ENCODE results near the gene RREB1.

Gene RREB1

DNA sequence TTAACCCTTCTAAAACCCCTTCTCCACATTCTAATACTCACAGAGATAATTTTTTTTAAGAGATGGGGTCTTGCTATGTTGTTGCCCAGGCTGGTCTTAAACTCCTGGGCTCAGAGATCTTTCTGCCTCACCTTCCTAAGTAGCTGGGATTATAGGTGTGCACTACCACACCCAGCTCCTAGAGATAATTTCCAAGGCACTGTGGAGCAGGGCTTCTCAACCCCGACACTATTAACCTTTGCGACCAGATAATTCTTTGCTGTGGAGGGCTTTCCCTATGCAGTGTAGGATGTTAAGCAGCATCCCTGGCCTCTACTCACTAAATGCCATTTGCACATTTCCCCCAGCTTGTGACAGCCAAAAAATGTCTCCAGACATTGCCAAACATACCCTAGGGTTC is 8.8 kb upstream of the RREB1 start:
- no peak for DNase-seq

DNA sequence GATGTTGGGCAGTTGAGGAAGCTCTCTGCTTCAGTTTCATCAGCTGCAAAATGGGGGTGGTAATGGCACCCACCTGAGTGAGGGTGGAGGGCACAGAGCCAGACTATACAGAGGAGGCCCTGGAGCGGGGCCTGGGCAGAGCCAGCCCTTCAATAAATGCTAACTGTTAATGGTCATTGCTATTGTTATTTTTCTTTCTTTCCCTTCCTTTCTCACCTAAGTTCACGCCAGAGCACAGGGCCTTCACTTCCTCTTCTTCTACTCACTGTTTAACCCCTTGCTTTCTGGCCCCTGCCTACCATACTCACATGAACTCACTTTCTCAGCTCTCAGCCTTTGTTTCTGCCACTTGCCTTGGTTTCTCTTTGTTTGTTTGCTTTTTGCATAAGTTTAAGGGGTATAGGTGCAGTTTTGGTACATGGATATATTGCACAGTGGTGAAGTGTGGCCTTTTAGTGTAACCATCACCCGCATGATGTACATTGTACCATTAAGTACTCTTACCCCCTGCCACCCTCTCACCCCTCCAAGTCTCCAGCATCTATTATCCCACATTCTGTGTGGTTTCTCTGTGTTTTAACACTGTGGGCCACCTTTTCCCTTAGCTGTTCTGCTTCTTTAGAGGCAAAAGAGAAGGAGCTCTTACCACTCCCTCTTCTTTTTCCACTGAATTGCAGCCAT is 7.5 kb upstream of the RREB1 start:
- DNase-seq = no peak

GRCh38 chr6:7100753-7101081 is 7.0 kb upstream of the RREB1 start:
- DNase-seq = no peak

DNA sequence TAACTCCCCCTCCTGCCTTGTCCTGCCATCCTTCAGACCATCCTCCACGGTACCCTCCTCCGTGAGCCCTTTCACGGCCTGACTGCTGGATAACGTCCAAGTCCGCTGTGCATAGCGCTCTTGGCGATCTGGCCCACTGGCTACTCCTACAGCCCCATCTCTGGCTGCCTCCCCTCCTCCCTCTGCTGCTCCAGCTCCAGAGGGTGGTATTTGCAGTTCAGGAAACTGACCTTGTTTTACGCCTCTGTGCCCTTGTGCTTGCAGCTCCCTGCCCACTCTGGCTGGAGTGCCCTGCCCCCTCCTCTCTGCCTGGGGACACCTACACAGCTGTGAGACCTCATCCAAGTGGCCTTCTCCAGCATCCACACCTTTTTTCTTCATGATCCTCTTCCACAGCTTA is 6.5 kb upstream of the RREB1 start:
- DNase-seq = no peak

DNA sequence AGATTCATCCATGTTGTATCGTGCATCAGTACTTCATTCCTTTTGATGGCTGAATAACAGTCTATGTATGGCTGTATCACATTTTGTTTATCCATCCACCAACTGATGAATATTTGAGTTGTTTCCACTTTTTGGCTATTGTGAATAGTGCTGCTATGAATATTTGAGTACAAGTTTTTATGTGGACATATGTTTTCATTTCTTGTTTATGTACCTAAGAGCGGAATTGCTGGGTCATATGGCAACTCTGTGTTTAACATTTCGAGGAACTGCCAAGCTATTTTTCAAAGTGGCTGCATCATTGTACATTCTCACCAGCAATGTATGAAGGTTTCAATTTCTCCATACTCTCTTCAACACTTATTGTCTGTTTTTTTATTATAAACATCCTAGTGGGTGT is 3.0 kb upstream of the RREB1 start:
- DNase-seq = no peak

- no peak for DNase-seq
Measured at GRCh38 chr6:7106215-7106751, 1.5 kb upstream of the RREB1 start.

- peak; percentile 56 for DNase-seq
Measured at GRCh38 chr6:7106752-7107577, 796 bp upstream of the RREB1 start.

DNA sequence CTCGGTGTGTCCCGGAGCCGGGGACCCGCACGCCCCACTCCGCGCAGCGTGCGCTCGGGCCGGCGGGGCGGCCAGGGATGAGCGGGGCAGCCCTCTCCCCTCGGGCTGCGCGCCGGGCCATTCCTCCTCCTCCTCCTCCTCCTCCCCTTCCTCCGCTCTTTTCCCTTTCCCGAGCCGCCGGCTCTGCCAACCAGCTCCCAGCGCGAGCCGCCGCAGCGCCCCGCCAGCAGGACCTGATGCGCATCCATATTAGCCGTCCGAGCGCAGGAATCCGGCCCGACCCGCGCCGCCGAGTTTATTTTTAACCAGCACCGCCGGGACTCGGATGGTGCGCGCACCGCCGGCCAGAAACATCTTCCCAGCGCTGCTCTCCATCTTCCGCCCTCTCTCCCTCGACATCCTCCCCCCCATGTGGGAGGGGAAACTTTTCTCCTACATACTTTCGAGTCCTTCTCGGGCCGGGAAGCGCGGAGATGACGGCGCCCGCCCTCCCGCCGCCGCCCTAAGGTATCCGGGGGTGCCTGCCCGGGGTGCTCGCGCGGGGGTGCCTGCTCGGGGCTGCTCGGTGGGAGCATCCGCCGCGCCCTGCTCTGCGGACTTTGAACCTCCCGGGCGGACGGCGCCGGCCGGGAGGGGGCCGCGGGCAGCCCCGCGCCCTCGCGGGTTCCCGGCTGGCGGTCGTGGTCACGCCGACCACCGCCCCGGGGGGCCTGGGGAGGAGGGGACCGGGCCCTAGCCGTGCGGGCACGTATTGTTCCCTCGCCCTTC is 619 bp downstream of the RREB1 start:
- DNase-seq = peak; percentile 48

DNA sequence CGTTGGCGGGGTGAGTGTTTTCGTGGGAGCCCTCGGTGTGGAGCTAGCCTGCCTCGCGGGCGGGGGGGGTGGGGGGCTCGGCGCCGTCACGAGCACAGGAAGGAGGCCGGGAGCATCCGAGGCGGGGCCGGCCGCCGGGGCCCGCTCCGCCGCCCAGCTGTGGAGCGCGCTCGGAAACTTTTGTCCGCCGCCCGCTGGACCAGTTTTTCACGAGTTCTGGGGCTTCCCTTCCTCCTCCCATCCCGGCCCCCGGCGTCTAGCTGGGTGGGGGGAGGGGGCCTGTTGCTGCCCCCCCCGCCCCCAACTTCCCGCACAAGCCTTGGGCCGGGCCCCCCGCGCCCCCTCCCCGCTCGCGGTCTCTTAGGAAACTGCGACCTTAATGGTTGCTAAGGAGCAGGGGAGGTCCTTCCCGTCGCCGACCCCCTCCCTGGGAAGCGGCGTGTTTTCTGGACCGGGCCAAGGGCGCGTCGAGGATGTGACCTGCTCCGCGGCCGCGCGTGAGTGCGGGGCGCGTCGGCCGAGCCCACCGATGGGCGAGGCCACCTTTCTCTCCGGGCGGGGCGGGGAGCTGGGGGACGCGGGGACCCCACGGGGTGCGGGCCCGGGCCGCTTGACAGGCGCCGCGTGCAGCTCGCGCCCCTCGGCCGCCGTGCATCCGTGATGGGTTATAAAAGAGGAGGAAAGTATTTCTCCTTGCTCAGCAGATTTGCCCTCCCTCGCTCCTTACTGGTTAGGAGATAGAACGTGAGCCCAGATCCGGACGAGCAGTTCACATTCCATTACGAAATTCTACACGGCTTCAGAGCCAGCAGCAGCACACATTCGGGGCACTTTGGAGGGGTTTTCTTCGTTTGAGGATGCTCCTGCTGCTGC is 1.4 kb downstream of the RREB1 start:
- DNase-seq = peak; percentile 51

DNA sequence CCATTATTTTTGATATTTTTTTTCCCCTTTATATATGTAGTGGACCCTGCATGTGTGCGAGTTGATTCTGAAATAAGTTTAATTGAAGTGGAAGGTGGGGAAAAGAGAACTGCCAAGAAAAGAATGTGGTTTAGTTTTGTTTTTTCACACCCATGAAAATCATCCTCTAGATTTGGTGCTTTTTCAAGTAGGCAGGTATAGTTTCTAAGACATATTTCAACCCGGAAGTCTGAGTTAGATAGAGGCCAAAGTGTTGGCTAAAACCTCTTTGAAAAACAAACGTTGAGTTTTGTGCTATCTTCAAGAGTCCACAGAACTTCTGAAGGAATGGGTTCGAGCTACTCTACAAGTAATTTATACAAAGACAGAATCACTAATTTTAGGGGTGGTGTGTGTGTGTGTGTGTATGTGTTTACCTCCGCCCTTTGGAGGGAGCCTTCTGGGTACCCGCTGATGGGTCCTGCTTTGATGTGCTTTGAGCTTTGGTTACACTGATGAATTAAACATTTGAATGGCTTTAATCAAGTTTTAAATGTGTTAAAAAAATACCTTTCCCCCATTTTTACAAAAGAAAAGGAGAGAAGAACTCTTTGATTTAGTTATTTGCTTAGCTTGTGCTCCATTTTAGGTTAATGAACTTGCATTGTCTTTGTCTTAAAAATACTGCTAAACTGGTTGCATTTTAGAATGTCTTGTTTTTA is 2.5 kb downstream of the RREB1 start:
- no peak for DNase-seq

DNA sequence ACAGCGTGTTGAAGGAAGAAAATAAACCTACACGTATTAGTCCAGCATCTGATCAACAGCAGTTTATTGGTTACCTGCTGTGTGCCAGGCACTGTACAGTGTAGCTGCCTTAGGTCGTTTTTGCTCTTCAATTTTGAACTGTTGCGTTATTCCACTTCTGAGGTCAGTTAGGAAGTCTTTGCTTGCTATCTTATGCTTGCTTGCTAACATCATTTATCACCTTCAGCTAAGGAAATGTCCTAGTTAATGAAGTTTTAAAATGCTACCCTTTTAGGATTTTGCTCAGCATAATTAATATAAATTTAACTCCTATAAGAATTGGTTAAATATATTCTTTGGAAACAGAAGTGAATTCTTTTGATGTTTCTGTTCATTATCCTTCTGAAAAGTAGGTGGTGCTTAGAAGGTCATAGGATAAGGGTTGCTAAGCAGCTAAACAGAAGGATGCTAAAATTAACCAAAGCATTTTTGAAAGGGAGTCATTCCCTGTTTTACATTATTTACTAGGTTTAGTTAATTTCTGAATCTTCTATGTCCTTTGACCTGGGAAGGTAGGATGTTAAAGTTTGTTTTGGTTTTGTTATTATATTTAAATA is 3.4 kb downstream of the RREB1 start:
- no peak for DNase-seq

- DNase-seq = no peak
Measured at GRCh38 chr6:7112171-7112570, 4.4 kb downstream of the RREB1 start.

DNA sequence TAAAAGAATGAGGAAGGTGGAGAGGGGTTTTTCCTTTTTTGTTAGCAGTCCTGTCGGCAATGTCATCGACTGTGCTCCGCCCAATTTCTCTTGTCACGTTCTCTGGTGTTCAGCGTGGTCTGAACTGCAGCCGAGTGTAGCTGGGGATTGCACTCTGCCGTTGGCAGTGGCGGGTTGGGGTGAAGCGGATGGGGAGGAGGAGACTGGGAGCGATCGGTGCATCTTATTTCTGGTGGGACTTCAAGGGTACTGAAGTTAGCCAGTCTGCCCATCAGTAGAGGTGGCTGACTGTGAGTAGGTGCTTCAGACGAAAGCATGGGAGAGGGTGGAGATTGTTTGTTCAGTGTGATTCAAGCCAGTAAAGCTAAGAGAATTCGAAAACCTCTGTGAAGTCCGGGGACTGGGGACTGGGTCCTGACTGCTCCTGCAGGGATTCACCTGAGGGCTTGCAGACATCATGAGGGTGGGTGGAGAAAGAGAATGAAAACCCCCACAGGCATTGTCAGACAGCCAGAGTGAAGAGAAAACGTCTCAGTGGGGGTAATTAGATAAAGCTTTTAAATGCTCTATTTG is 5.1 kb downstream of the RREB1 start:
- DNase-seq = peak; percentile 34

DNA sequence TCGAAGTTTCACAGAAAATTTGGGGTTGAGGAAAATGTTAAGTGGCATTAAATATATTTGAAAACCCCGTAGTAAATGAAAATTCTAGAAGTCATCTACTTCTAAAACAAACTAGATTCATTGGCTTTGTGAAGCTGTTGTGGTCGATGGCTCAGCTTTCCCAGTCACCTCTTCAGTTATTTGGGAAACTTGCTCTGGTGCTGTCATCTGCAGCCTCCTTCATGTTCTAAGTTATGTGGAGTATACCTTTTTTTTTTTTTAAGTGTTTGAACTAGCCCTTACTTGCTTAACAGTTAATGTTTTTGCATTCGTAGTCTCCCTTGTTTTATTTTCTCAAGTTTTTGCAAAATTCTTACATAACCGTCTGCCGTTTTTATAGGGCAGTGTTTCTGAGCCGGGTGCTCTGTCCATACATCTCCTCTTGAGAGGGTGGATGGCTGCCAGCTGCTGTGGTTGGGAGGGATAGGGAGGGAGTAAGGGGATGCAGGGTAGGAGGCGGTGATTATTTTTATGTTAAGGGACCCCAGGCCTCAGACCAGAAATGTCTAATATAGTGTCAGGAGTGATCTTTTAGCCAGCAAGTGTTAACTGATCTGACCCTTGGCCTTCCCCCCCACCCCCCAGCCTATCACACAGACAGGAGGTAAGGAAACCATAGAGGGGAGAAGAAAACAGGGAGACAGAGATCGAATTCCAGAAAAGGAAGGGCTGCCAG is 7.1 kb downstream of the RREB1 start:
- DNase-seq = no peak

DNA sequence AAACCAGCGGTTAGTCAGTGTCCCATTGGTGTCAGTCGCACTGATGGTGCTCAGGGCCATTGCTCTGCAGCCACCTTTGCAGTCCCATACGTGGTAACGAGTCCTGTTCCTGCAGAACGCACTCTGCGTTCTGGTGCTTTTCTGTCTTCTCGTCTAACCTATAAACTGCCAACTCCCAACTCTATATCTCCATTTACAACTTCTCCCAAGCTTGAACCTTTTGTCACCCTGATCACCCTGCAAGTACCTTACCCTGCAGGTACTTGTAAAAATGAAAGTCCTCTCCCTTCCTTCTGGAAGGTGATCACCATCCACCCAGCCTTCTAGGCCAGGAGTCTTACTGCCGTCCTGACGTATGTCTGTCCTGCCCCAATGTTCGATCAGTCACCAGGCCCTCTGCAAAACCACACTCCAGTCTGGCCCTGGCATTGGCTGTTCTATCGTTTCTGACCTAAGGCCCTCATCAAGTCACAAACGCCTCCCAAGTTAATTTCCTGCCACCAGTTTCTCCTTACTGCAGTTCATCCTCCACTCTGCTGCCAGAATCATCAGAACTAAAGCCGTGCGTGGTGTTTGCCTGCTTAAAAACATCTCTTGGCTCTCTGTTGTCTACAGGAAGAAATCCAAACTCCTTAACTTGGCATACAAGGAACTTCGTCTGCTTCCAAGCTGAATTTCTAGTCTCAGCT is 7.9 kb downstream of the RREB1 start:
- no peak for DNase-seq

- no peak for DNase-seq
Measured at GRCh38 chr6:7119272-7119801, 11.6 kb downstream of the RREB1 start.

GRCh38 chr6:7121700-7122241 is 14.0 kb downstream of the RREB1 start:
- no peak for DNase-seq

GRCh38 chr6:7122684-7123083 is 14.9 kb downstream of the RREB1 start:
- DNase-seq = no peak

- DNase-seq = no peak
Measured at GRCh38 chr6:7124114-7124513, 16.4 kb downstream of the RREB1 start.
